ENCODE results near the gene MUTYH. TPM values are rescaled to one million over a fixed set of nuclear protein-coding genes. Genes with fewer than 3 reads are reported as not detected.

MUTYH gene
- total RNA-seq, 1 donor from 2014 or later = 6.6 TPM

- no peaks in the 10 kb centered on the region for H3K9me3 Mint-ChIP-seq (ENCODE audit: unreplicated experiment)
- Histone ChIP-seq H3K4me3 (ENCODE audit: insufficient read depth, low read depth, low read length) (no peak overlapping the region), H3K4me1 (ENCODE audit: insufficient read depth, low read length) (no peaks in the 10 kb centered on the region), H3K9me3 (ENCODE audit: insufficient read depth, low read depth, low read length) (no peaks in the 10 kb centered on the region), H3K36me3 (ENCODE audit: insufficient read depth, low read length) (no peaks in the 10 kb centered on the region), H3K27me3 (ENCODE audit: insufficient read depth, low read length) (no peaks in the 10 kb centered on the region), H2AFZ (ENCODE audit: low read depth, low read length) (no peak overlapping the region), H3K9ac (ENCODE audit: low read length) (no peak overlapping the region), H3K79me2 (ENCODE audit: insufficient read depth, low read length) (no peaks in the 10 kb centered on the region), H3K27ac (ENCODE audit: low read depth, low read length) (no peak overlapping the region), H3K4me2 (ENCODE audit: low read length) (no peak overlapping the region), H4K20me1 (ENCODE audit: insufficient read depth, low read length) (no peaks in the 10 kb centered on the region)
- TF ChIP-seq, protein P1, sequence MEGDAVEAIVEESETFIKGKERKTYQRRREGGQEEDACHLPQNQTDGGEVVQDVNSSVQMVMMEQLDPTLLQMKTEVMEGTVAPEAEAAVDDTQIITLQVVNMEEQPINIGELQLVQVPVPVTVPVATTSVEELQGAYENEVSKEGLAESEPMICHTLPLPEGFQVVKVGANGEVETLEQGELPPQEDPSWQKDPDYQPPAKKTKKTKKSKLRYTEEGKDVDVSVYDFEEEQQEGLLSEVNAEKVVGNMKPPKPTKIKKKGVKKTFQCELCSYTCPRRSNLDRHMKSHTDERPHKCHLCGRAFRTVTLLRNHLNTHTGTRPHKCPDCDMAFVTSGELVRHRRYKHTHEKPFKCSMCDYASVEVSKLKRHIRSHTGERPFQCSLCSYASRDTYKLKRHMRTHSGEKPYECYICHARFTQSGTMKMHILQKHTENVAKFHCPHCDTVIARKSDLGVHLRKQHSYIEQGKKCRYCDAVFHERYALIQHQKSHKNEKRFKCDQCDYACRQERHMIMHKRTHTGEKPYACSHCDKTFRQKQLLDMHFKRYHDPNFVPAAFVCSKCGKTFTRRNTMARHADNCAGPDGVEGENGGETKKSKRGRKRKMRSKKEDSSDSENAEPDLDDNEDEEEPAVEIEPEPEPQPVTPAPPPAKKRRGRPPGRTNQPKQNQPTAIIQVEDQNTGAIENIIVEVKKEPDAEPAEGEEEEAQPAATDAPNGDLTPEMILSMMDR (IDR thresholded peaks at IDR 0.05; ENCODE audit: insufficient read depth, low read depth, low read length) = no peak
- TF ChIP-seq EZH2 (IDR thresholded peaks at IDR 0.05; ENCODE audit: insufficient read depth, low read length) = no peak
- no peaks in the 10 kb centered on the region for H3K36me3 Mint-ChIP-seq (ENCODE audit: low read depth, unreplicated experiment)
- DNase-seq (ENCODE audit: low read depth) = no peak
- H3K27me3 Mint-ChIP-seq (ENCODE audit: low read depth, unreplicated experiment) = no peaks in the 10 kb centered on the region
- no peak overlapping the region for H3K4me3 Mint-ChIP-seq (ENCODE audit: unreplicated experiment)
- no peak for FAIRE-seq
- peaks cover 4% of the 10 kb centered on the region for H3K4me1 Mint-ChIP-seq (ENCODE audit: low read depth, unreplicated experiment)
- H3K27ac Mint-ChIP-seq (ENCODE audit: unreplicated experiment) = no peak overlapping the region
These were observed 20.5 kb downstream of the MUTYH start for GRCh38 chr1:45319761-45320160.

- H3K4me3 ChIP-seq (ENCODE audit: insufficient read depth, low read depth, low read length) = no peak overlapping the region
- no peak overlapping the region for H3K27ac ChIP-seq (ENCODE audit: low read depth, low read length)
- H4K20me1 ChIP-seq (ENCODE audit: insufficient read depth, low read length) = no peaks in the 10 kb centered on the region
- DNase-seq (ENCODE audit: low read depth) = no peak
- H2AFZ ChIP-seq (ENCODE audit: low read depth, low read length) = no peak overlapping the region
- H3K4me1 Mint-ChIP-seq (ENCODE audit: low read depth, unreplicated experiment) = peaks cover 3% of the 10 kb centered on the region
- no peaks in the 10 kb centered on the region for H3K9me3 ChIP-seq (ENCODE audit: insufficient read depth, low read depth, low read length)
- no peaks in the 10 kb centered on the region for H3K9me3 Mint-ChIP-seq (ENCODE audit: unreplicated experiment)
- H3K27ac Mint-ChIP-seq (ENCODE audit: unreplicated experiment) = no peak overlapping the region
- no peaks in the 10 kb centered on the region for H3K4me1 ChIP-seq (ENCODE audit: insufficient read depth, low read length)
- H3K27me3 ChIP-seq (ENCODE audit: insufficient read depth, low read length) = no peaks in the 10 kb centered on the region
- no peak for TF ChIP-seq EZH2 (IDR thresholded peaks at IDR 0.05; ENCODE audit: insufficient read depth, low read length)
- TF ChIP-seq, protein P1 (IDR thresholded peaks at IDR 0.05; ENCODE audit: insufficient read depth, low read depth, low read length) = no peak
- no peak overlapping the region for H3K4me3 Mint-ChIP-seq (ENCODE audit: unreplicated experiment)
- no peak overlapping the region for H3K9ac ChIP-seq (ENCODE audit: low read length)
- no peaks in the 10 kb centered on the region for H3K79me2 ChIP-seq (ENCODE audit: insufficient read depth, low read length)
- no peaks in the 10 kb centered on the region for H3K36me3 Mint-ChIP-seq (ENCODE audit: low read depth, unreplicated experiment)
- FAIRE-seq = no peak
- no peaks in the 10 kb centered on the region for H3K36me3 ChIP-seq (ENCODE audit: insufficient read depth, low read length)
- H3K4me2 ChIP-seq (ENCODE audit: low read length) = no peak overlapping the region
- no peaks in the 10 kb centered on the region for H3K27me3 Mint-ChIP-seq (ENCODE audit: low read depth, unreplicated experiment)
These were observed 23.1 kb downstream of the MUTYH start for GRCh38 chr1:45317166-45317565.

DNA sequence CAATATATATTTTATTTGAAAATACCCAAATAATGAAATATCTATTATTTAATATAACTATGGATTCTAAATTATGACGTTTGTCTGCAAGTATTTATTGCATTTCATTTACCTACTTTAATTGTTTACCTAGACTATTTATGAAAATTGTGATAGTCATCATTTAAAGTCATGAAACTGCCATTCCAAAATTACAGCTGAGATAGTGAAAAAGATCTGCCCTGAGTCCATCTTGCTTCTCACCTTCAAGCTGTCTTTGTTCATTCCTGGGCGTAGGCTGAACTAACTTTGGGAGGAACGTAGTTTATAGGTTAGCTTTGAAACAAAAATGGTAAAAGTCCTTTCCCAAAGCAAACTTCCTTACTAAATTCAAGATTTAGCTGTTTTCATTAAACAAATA lies 26.0 kb downstream of the MUTYH start:
- H3K27me3 Mint-ChIP-seq (ENCODE audit: low read depth, unreplicated experiment) = no peaks in the 10 kb centered on the region
- no peak overlapping the region for H3K4me3 Mint-ChIP-seq (ENCODE audit: unreplicated experiment)
- no peaks in the 10 kb centered on the region for H3K79me2 ChIP-seq (ENCODE audit: insufficient read depth, low read length)
- no peaks in the 10 kb centered on the region for H3K27me3 ChIP-seq (ENCODE audit: insufficient read depth, low read length)
- H3K36me3 Mint-ChIP-seq (ENCODE audit: low read depth, unreplicated experiment) = no peaks in the 10 kb centered on the region
- no peak for FAIRE-seq
- no peak overlapping the region for H3K4me3 ChIP-seq (ENCODE audit: insufficient read depth, low read depth, low read length)
- DNase-seq (ENCODE audit: low read depth) = no peak
- no peak overlapping the region for H3K4me2 ChIP-seq (ENCODE audit: low read length)
- H3K9me3 ChIP-seq (ENCODE audit: insufficient read depth, low read depth, low read length) = no peaks in the 10 kb centered on the region
- H3K9me3 Mint-ChIP-seq (ENCODE audit: unreplicated experiment) = no peaks in the 10 kb centered on the region
- no peak overlapping the region for H3K27ac Mint-ChIP-seq (ENCODE audit: unreplicated experiment)
- H2AFZ ChIP-seq (ENCODE audit: low read depth, low read length) = no peak overlapping the region
- no peaks in the 10 kb centered on the region for H3K4me1 Mint-ChIP-seq (ENCODE audit: low read depth, unreplicated experiment)
- no peaks in the 10 kb centered on the region for H3K36me3 ChIP-seq (ENCODE audit: insufficient read depth, low read length)
- no peaks in the 10 kb centered on the region for H3K4me1 ChIP-seq (ENCODE audit: insufficient read depth, low read length)
- no peak for TF ChIP-seq EZH2 (IDR thresholded peaks at IDR 0.05; ENCODE audit: insufficient read depth, low read length)
- TF ChIP-seq, protein P1 (IDR thresholded peaks at IDR 0.05; ENCODE audit: insufficient read depth, low read depth, low read length) = no peak
- H3K27ac ChIP-seq (ENCODE audit: low read depth, low read length) = no peak overlapping the region
- no peak overlapping the region for H3K9ac ChIP-seq (ENCODE audit: low read length)
- H4K20me1 ChIP-seq (ENCODE audit: insufficient read depth, low read length) = no peaks in the 10 kb centered on the region
